GM12865 (cell line): ENCODE data around the gene EFHC1.
A peak's percentile ranks its signal among the peaks of the same experiment; 100 is the strongest.

Source experiments
- DNase-seq: peaks from one replicate; pipeline ENCODE4 v3.0.0; 2010; ENCODE audit warnings: low read depth
- H3K4me3 ChIP-seq: 2 replicates; pipeline ENCODE4 v1.5.1; 2011; ENCODE audit warnings: mild to moderate bottlenecking, low read depth, low read length, control low read depth
- CTCF ChIP-seq: IDR thresholded peaks from 2 replicates; pipeline ENCODE4 v1.5.1; 2011; ENCODE audit warnings: low read length, control low read depth, low read depth, inconsistent platforms; ENCODE audit not compliant: insufficient read depth; ENCODE audit errors: missing control alignments

Gene EFHC1

GRCh38 chr6:52557389-52558265 is 137.5 kb downstream of the EFHC1 start:
- no peak overlapping the region for H3K4me3 ChIP-seq
- DNase-seq = no peak
- TF ChIP-seq CTCF = no peak

- no peak overlapping the region for H3K4me3 ChIP-seq
- no peak for TF ChIP-seq CTCF
- no peak for DNase-seq
Observed at GRCh38 chr6:52558266-52559000, 138.3 kb downstream of the EFHC1 start.

- no peak overlapping the region for H3K4me3 ChIP-seq
- TF ChIP-seq CTCF = no peak
- DNase-seq = no peak
Observed at GRCh38 chr6:52560462-52560861, 140.3 kb downstream of the EFHC1 start.

GRCh38 chr6:52562911-52563310 is 142.8 kb downstream of the EFHC1 start:
- DNase-seq = no peak
- no peak for TF ChIP-seq CTCF
- H3K4me3 ChIP-seq = no peak overlapping the region

- no peak for DNase-seq
- no peak for TF ChIP-seq CTCF
- H3K4me3 ChIP-seq = no peak overlapping the region
Observed at GRCh38 chr6:52564856-52565255, 144.7 kb downstream of the EFHC1 start.

- TF ChIP-seq CTCF = no peak
- no peak overlapping the region for H3K4me3 ChIP-seq
- peak; percentile 82 for DNase-seq
Observed at GRCh38 chr6:52566201-52566600, 146.1 kb downstream of the EFHC1 start.

GRCh38 chr6:52566853-52567279 is 146.7 kb downstream of the EFHC1 start:
- TF ChIP-seq CTCF = no peak
- H3K4me3 ChIP-seq = no peak overlapping the region
- no peak for DNase-seq
